HUES64 (cell line): ENCODE data around the gene CTSA.
A peak's percentile ranks its signal among the peaks of the same experiment; 100 is the strongest.
"Not testable (repeated sequence)": the region's sequence is repeated elsewhere in the genome, so short reads cannot be mapped to it uniquely, and the experiment has no call there.

Experiments used
- H3K27ac ChIP-seq: 2 replicates; pipeline ENCODE4 v1.7.0; 2013; ENCODE audit warnings: low read depth, low read length, inconsistent platforms
- H3K27me3 ChIP-seq: 2 replicates; pipeline ENCODE4 v1.6.1; 2013; ENCODE audit warnings: mild to moderate bottlenecking, low read length; ENCODE audit not compliant: insufficient read depth
- H3K36me3 ChIP-seq: 2 replicates; pipeline ENCODE4 v1.6.1; 2013; ENCODE audit warnings: mild to moderate bottlenecking, low read length; ENCODE audit not compliant: insufficient read depth
- H3K4me1 ChIP-seq: 2 replicates; pipeline ENCODE4 v1.6.1; 2013; ENCODE audit warnings: mild to moderate bottlenecking, low read length, moderate library complexity; ENCODE audit not compliant: insufficient read depth
- H3K4me3 ChIP-seq: 2 replicates; pipeline ENCODE4 v1.5.1; 2013; ENCODE audit warnings: mild to moderate bottlenecking, low read length, moderate library complexity
- H3K9ac ChIP-seq: 2 replicates; pipeline ENCODE4 v1.6.1; 2013; ENCODE audit warnings: mild to moderate bottlenecking, low read depth, low read length
- H3K9me3 ChIP-seq: 2 replicates; pipeline ENCODE4 v1.6.1; 2013; ENCODE audit warnings: low read depth, low read length; ENCODE audit not compliant: insufficient read depth
- WGBS: fragments of 150-250, 120-280 bp; methylation state at CpG from one replicate; pipeline ENCODE4 v1.1.7; 2013; ENCODE audit warnings: missing lambda C conversion rate; 5-methylcytosine and 5-hydroxymethylcytosine counted together

Gene CTSA

DNA sequence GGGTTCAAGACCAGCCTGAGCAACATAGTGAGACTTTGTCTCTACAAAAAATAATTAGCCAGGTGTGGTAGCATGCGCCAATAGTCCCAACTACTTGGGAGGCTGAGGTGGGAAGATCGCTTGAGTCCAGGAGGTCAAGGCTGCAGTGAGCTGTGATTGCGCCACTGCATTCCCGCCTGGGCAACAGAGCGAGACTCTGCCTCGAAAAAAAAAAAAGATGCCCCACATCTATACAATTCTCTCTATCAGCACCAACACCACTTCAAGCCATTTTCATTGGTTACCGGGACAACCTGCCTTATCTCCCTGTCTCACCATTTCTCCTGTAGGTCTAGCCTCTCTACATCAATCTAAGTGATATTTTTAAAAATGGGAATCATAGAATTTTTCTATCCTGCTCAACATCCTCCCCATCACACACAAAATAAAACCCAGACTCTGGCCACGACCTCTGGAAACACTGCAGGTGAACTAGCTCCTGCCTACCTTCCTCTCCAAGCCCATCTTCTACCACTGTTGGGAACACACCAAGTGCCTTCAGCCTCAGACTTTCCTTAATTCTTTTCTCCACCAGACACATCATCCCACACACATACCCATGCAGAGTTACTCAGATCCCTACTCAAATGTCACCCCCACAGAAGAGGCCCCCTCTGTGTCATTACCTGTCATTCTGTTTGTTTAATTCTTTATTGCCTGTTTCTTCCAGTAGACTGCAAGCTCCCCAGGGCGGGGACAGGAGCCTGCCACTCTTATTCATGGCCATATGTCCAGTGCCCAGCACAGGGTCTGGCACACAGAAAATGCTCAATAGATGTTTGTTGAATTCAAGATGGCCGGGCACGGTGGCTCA, 30.4 kb downstream of the CTSA start:
- Histone ChIP-seq H3K27ac (no peak overlapping the region), H3K4me1 (peaks cover 6% of the 10 kb centered on the region; the same call in 1 of the 2 replicates), H3K9me3 (no peaks in the 10 kb centered on the region), H3K9ac (no peak overlapping the region), H3K27me3 (no peaks in the 10 kb centered on the region), H3K36me3 (no peaks in the 10 kb centered on the region), H3K4me3 (no peak overlapping the region)
- 90% methylated on average over 11 of the region's 11 CpGs for WGBS

- H3K9ac ChIP-seq, result no peak overlapping the region
- H3K4me3 ChIP-seq, result no peak overlapping the region
- H3K9me3 ChIP-seq, result no peaks in the 10 kb centered on the region
- H3K4me1 ChIP-seq, result peaks cover 6% of the 10 kb centered on the region; the same call in 1 of the 2 replicates
- no peaks in the 10 kb centered on the region for H3K27me3 ChIP-seq
- H3K27ac ChIP-seq, result no peak overlapping the region
- H3K36me3 ChIP-seq, result no peaks in the 10 kb centered on the region
- 93% methylated on average over 20 of the region's 21 CpGs for WGBS
These were observed 33.5 kb downstream of the CTSA start for GRCh38 chr20:45924391-45925261.

GRCh38 chr20:45925821-45926506, 34.8 kb downstream of the CTSA start:
- no peaks in the 10 kb centered on the region for H3K9me3 ChIP-seq
- H3K27me3 ChIP-seq, result no peaks in the 10 kb centered on the region
- no peak overlapping the region for H3K4me3 ChIP-seq
- no peak overlapping the region for H3K27ac ChIP-seq
- H3K4me1 ChIP-seq, result peaks cover 6% of the 10 kb centered on the region; the same call in 1 of the 2 replicates
- WGBS, result 72% methylated on average over 9 of the region's 9 CpGs
- H3K36me3 ChIP-seq, result no peaks in the 10 kb centered on the region
- no peak overlapping the region for H3K9ac ChIP-seq

GRCh38 chr20:45926731-45927070, 35.6 kb downstream of the CTSA start:
- H3K27me3 ChIP-seq, result no peaks in the 10 kb centered on the region
- H3K4me3 ChIP-seq, result no peak overlapping the region
- WGBS, result 98% methylated on average over 2 of the region's 2 CpGs
- no peaks in the 10 kb centered on the region for H3K36me3 ChIP-seq
- no peaks in the 10 kb centered on the region for H3K9me3 ChIP-seq
- H3K9ac ChIP-seq, result no peak overlapping the region
- H3K27ac ChIP-seq, result no peak overlapping the region
- peaks cover 6% of the 10 kb centered on the region; the same call in 1 of the 2 replicates for H3K4me1 ChIP-seq

GRCh38 chr20:45927071-45927878, 36.1 kb downstream of the CTSA start:
- Histone ChIP-seq H3K27ac (no peak overlapping the region), H3K4me3 (no peak overlapping the region), H3K27me3 (no peaks in the 10 kb centered on the region), H3K9ac (no peak overlapping the region), H3K36me3 (no peaks in the 10 kb centered on the region), H3K9me3 (no peaks in the 10 kb centered on the region), H3K4me1 (peaks cover 6% of the 10 kb centered on the region; the same call in 1 of the 2 replicates)
- WGBS, result 86% methylated on average over 14 of the region's 14 CpGs

GRCh38 chr20:45931680-45932079, 40.5 kb downstream of the CTSA start:
- H3K27ac ChIP-seq, H3K36me3 ChIP-seq, H3K9ac ChIP-seq, H3K27me3 ChIP-seq, H3K4me1 ChIP-seq, H3K9me3 ChIP-seq, H3K4me3 ChIP-seq: not testable (repeated sequence)
- WGBS, result 94% methylated on average over 17 of the region's 17 CpGs

- Histone ChIP-seq H3K4me3 (peak overlapping the region; percentile 100), H3K27me3 (no peaks in the 10 kb centered on the region), H3K27ac (peak overlapping the region; percentile 99), H3K4me1 (peaks cover 21% of the 10 kb centered on the region), H3K9me3 (no peaks in the 10 kb centered on the region), H3K36me3 (peaks cover 11% of the 10 kb centered on the region), H3K9ac (peak overlapping the region; percentile 100)
- WGBS, result 30% methylated on average over 22 of the region's 22 CpGs
These were observed 42.3 kb downstream of the CTSA start for GRCh38 chr20:45933266-45934045.

DNA sequence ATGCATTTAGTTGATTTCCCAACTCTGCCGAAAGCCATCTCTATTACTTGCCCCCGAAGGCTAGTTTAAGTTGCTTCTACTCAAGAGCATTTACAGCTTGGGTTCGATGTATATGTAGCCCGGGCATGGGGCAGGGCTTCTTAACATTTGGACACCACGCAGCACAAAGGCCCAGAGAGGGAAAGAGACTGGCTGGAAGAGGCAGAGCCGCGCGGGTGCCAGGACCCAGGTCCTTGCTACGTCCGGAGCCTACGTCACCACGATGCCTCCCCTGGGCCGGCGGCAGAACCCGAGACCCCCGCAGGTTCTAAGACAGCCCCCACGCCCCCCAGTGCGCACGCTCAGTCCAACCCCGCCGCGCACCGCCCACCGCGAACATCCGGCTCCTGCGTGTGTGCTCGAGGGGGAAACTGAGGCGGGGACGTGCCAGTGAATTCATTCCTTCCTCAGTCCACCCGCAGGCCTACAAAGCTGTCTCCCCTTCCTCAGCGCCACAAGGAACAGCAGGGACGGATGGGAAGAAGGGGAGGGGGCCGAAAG, 43.0 kb downstream of the CTSA start:
- H3K9ac ChIP-seq, result peak overlapping the region; percentile 100
- WGBS, result under 1% methylated on average over 34 of the region's 34 CpGs
- H3K36me3 ChIP-seq, result peaks cover 16% of the 10 kb centered on the region
- H3K9me3 ChIP-seq, result no peaks in the 10 kb centered on the region
- H3K27me3 ChIP-seq, result no peaks in the 10 kb centered on the region
- peak overlapping the region; percentile 99 for H3K27ac ChIP-seq
- peak overlapping the region; percentile 100 for H3K4me3 ChIP-seq
- H3K4me1 ChIP-seq, result peaks cover 24% of the 10 kb centered on the region

DNA sequence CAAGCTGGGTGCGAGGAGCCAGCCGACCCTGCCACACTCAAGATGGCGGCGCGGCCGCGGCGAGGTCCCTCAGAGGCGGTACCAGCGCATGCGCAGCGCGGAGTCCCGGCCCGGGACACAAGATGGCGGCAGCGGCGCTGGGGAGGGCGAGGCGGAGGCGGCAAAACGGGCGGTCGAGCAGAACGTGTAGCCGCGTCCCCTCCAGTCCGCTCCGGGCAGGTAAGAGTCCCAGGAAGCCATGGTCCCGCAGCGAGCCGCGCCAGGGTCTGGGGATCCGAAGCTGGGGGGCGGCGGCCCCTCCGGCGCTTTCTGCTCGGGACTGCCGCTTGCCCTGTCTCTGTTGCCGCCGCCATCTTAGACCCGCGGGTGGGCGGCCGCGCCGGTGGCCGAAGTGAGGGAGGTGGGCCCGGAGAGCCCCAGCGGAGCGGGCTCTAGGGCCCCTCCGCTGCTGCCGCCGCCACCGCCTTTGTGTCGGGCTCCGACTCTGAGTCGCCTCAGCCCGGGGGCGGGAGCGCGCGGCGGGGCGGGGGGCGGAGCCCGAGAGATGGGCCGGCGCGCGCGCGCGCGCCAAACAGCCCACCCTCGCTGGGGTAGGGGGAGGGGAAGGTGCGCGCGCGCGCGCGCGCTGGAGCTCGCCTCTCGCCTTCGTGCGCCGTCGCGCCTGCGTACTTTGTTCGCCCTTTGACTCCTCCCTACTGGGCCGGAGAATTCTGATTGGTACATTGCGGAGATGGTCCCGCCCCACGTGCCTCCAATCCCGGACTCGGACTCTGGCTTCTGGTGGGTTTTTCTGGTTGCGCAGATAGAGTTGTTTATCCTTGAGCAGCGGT, 43.7 kb downstream of the CTSA start, which contains the start of gene PCIF1:
Gene PCIF1, plus strand, starts transcription at position 98 of the 830 bp plus-strand sequence. CDS start 4,317 bp downstream, outside the sequence.
- WGBS, result under 1% methylated on average over 102 of the region's 102 CpGs

More for the DNA sequence above, 43.7 kb downstream of the CTSA start, which contains the start of gene PCIF1:
- Histone ChIP-seq H3K4me1 (peaks cover 24% of the 10 kb centered on the region), H3K4me3 (peak within 1 kb of the TSS; percentile 100), H3K27ac (peak within 1 kb of the TSS; percentile 99), H3K27me3 (no peaks in the 10 kb centered on the region), H3K9me3 (no peaks in the 10 kb centered on the region), H3K36me3 (peaks cover 23% of the 10 kb centered on the region), H3K9ac (peak within 1 kb of the TSS; percentile 100)
